ENCODE results near the gene HNRNPCL1.
"Not testable (repeated sequence)": the region's sequence is repeated elsewhere in the genome, so short reads cannot be mapped to it uniquely, and the experiment has no call there.

Gene HNRNPCL1
- 0 reads per million in 3 donors for total RNA-seq

DNA sequence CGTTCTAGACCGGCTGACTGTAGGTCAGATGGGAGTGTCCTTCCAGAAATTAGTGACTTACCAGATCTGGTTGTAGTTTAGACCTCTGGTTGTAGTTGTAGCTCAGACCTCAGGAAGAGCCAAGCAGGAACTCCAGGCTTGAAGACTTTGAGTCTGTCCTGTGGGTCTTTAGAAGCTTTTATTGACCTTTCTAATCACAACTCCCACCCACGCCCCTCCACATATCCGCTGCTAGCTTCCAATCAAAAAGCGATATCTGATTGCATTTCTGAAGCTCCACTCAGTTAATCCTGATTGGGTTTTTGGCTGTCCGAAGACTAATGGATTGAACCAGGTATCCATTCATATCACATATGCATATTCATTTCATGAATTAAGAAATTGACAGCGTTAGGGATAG, at the start of gene HNRNPCL1:
HNRNPCL1 (minus strand) TSS at position 101 of the 400 bp plus-strand sequence. CDS start 431 bp downstream, outside the sequence.
- not testable (repeated sequence) for H3K27me3 ChIP-seq (replicated peaks; ENCODE audit: control insufficient read depth, insufficient read depth, low read length, poor library complexity, severe bottlenecking); H3K9me3 ChIP-seq (ENCODE audit: control insufficient read depth, low read length); H3K36me3 ChIP-seq (ENCODE audit: control insufficient read depth, insufficient read depth, low read length); H3K4me1 ChIP-seq (ENCODE audit: control insufficient read depth, insufficient read depth, low read length, poor library complexity, severe bottlenecking); H3K27ac ChIP-seq (ENCODE audit: insufficient read depth, low read length, poor library complexity, severe bottlenecking); DNase-seq; H3K4me3 ChIP-seq (ENCODE audit: insufficient read depth, low read depth, low read length, poor library complexity, severe bottlenecking)

DNA sequence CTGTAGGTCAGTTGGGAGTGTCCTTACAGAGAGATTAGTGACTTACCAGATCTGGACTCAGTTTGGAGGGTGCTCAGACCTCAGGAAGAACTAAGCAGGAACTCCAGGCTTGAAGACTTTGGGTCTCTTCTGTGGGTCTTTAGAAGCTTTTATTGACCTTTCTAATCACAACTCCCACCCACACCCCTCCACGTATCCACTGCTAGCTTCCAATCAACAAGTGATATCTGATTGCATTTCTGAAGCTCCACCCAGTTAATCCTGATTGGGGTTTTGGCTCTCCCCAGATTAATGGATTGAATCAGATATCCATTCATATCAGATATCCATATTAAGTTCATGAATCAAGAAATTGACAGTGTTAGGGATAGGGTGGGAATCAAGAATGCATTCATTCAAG, 49.6 kb upstream of the HNRNPCL1 start, which contains the start of gene PRAMEF10:
PRAMEF10 (minus strand) TSS at position 101 of the 400 bp plus-strand sequence. CDS start 2,423 bp downstream, outside the sequence.
- not testable (repeated sequence) for H3K4me3 ChIP-seq (ENCODE audit: insufficient read depth, low read depth, low read length, poor library complexity, severe bottlenecking); H3K27ac ChIP-seq (ENCODE audit: insufficient read depth, low read length, poor library complexity, severe bottlenecking); H3K9me3 ChIP-seq (ENCODE audit: control insufficient read depth, low read length); H3K27me3 ChIP-seq (replicated peaks; ENCODE audit: control insufficient read depth, insufficient read depth, low read length, poor library complexity, severe bottlenecking); H3K36me3 ChIP-seq (ENCODE audit: control insufficient read depth, insufficient read depth, low read length); DNase-seq; H3K4me1 ChIP-seq (ENCODE audit: control insufficient read depth, insufficient read depth, low read length, poor library complexity, severe bottlenecking)

- H3K4me1 ChIP-seq (ENCODE audit: control insufficient read depth, insufficient read depth, low read length, poor library complexity, severe bottlenecking); H3K27ac ChIP-seq (ENCODE audit: insufficient read depth, low read length, poor library complexity, severe bottlenecking); H3K9me3 ChIP-seq (ENCODE audit: control insufficient read depth, low read length); H3K27me3 ChIP-seq (replicated peaks; ENCODE audit: control insufficient read depth, insufficient read depth, low read length, poor library complexity, severe bottlenecking); H3K4me3 ChIP-seq (ENCODE audit: insufficient read depth, low read depth, low read length, poor library complexity, severe bottlenecking); DNase-seq; H3K36me3 ChIP-seq (ENCODE audit: control insufficient read depth, insufficient read depth, low read length): not testable (repeated sequence)
These were observed 37.6 kb upstream of the HNRNPCL1 start, which contains the start of gene PRAMEF4 for GRCh38 chr1:12886101-12886500. Gene PRAMEF4, minus strand, starts transcription at chr1:12886201. Its CDS starts 2,807 bp downstream, at chr1:12883394.

DNA sequence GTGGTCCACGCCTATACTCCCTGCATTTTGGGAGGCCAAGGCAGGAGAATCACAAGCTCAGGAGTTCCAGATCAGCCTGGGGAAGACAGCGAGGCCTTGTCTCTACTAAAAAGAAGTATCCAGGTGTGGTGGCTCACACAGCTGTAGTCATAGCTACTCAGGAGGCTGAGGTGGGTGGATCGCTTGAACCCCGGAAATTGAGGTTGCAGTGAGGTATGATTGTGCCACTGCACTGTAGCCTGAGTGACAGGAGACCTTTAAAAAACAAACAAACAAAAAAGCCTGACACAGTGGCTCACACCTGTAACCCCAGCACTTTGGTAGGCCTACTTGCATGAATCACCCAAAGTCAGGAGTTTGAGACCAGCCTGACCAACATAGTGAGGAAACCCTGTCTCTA, 29.9 kb upstream of the HNRNPCL1 start:
- not testable (repeated sequence) for H3K36me3 ChIP-seq (ENCODE audit: control insufficient read depth, insufficient read depth, low read length); H3K9me3 ChIP-seq (ENCODE audit: control insufficient read depth, low read length); H3K4me3 ChIP-seq (ENCODE audit: insufficient read depth, low read depth, low read length, poor library complexity, severe bottlenecking); H3K27ac ChIP-seq (ENCODE audit: insufficient read depth, low read length, poor library complexity, severe bottlenecking); H3K4me1 ChIP-seq (ENCODE audit: control insufficient read depth, insufficient read depth, low read length, poor library complexity, severe bottlenecking); DNase-seq; H3K27me3 ChIP-seq (replicated peaks; ENCODE audit: control insufficient read depth, insufficient read depth, low read length, poor library complexity, severe bottlenecking)

- not testable (repeated sequence) for H3K36me3 ChIP-seq (ENCODE audit: control insufficient read depth, insufficient read depth, low read length); H3K9me3 ChIP-seq (ENCODE audit: control insufficient read depth, low read length); H3K4me1 ChIP-seq (ENCODE audit: control insufficient read depth, insufficient read depth, low read length, poor library complexity, severe bottlenecking); H3K27ac ChIP-seq (ENCODE audit: insufficient read depth, low read length, poor library complexity, severe bottlenecking); DNase-seq; H3K27me3 ChIP-seq (replicated peaks; ENCODE audit: control insufficient read depth, insufficient read depth, low read length, poor library complexity, severe bottlenecking); H3K4me3 ChIP-seq (ENCODE audit: insufficient read depth, low read depth, low read length, poor library complexity, severe bottlenecking)
These were observed 14.8 kb upstream of the HNRNPCL1 start for GRCh38 chr1:12863131-12863880.

GRCh38 chr1:12856786-12857185, 8.3 kb upstream of the HNRNPCL1 start, which contains the start of gene PRAMEF2:
Gene PRAMEF2, plus strand, starts transcription at chr1:12857086. Its CDS starts 1,924 bp downstream, at chr1:12859010.
- H3K36me3 ChIP-seq (ENCODE audit: control insufficient read depth, insufficient read depth, low read length); H3K27ac ChIP-seq (ENCODE audit: insufficient read depth, low read length, poor library complexity, severe bottlenecking); H3K27me3 ChIP-seq (replicated peaks; ENCODE audit: control insufficient read depth, insufficient read depth, low read length, poor library complexity, severe bottlenecking); DNase-seq; H3K4me3 ChIP-seq (ENCODE audit: insufficient read depth, low read depth, low read length, poor library complexity, severe bottlenecking); H3K9me3 ChIP-seq (ENCODE audit: control insufficient read depth, low read length); H3K4me1 ChIP-seq (ENCODE audit: control insufficient read depth, insufficient read depth, low read length, poor library complexity, severe bottlenecking): not testable (repeated sequence)

DNA sequence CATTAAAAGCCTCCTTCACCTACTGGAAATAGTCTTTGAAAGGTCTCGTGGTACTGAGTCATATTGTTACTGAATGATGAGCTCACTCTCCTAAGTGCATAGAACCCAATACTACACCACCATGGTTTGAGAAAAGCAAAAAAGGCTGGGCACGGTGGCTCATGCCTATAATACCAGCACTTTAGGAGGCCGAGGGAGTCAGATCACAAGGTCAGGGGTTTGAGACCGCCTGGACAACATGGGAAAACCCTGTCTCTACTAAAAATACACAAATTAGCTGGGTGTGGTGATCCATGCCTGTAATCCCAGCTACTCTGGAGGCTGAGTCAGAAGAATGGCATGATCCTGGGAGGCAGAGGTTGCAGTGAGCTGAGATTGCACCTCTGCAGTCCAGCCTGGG, 3.3 kb upstream of the HNRNPCL1 start:
- no peaks in the 10 kb centered on the region for H3K27me3 ChIP-seq (replicated peaks; ENCODE audit: control insufficient read depth, insufficient read depth, low read length, poor library complexity, severe bottlenecking)
- H3K4me1 ChIP-seq (ENCODE audit: control insufficient read depth, insufficient read depth, low read length, poor library complexity, severe bottlenecking), result no peaks in the 10 kb centered on the region
- no peaks in the 10 kb centered on the region for H3K9me3 ChIP-seq (ENCODE audit: control insufficient read depth, low read length)
- H3K36me3 ChIP-seq (ENCODE audit: control insufficient read depth, insufficient read depth, low read length), result no peaks in the 10 kb centered on the region
- no peak overlapping the region for H3K4me3 ChIP-seq (ENCODE audit: insufficient read depth, low read depth, low read length, poor library complexity, severe bottlenecking)
- no peak for DNase-seq
- no peak overlapping the region for H3K27ac ChIP-seq (ENCODE audit: insufficient read depth, low read length, poor library complexity, severe bottlenecking)

GRCh38 chr1:12833251-12833650, 15.3 kb downstream of the HNRNPCL1 start:
- not testable (repeated sequence) for H3K27me3 ChIP-seq (replicated peaks; ENCODE audit: control insufficient read depth, insufficient read depth, low read length, poor library complexity, severe bottlenecking); H3K4me3 ChIP-seq (ENCODE audit: insufficient read depth, low read depth, low read length, poor library complexity, severe bottlenecking); H3K4me1 ChIP-seq (ENCODE audit: control insufficient read depth, insufficient read depth, low read length, poor library complexity, severe bottlenecking); H3K27ac ChIP-seq (ENCODE audit: insufficient read depth, low read length, poor library complexity, severe bottlenecking); H3K9me3 ChIP-seq (ENCODE audit: control insufficient read depth, low read length); DNase-seq; H3K36me3 ChIP-seq (ENCODE audit: control insufficient read depth, insufficient read depth, low read length)

DNA sequence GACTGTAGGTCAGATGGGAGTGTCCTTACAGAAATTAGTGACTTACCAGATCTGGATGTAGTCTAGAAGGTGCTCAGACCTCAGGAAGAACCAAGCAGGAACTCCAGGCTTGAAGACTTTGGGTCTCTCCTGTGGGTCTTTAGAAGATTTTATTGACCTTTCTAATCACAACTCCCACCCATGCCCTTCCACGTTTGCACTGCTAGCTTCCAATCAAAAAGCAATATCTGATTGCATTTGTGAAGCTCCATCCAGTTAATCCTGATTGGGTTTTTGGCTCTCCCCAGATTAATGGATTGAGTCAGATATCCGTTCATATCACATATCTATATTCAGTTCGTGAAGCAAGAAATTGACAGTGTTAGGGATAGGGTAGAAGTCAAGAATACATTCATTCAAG, 17.2 kb downstream of the HNRNPCL1 start, which contains the start of gene PRAMEF11:
PRAMEF11 (minus strand) TSS at position 101 of the 400 bp plus-strand sequence. CDS start 2,621 bp downstream, outside the sequence.
- H3K9me3 ChIP-seq (ENCODE audit: control insufficient read depth, low read length); H3K36me3 ChIP-seq (ENCODE audit: control insufficient read depth, insufficient read depth, low read length); H3K4me3 ChIP-seq (ENCODE audit: insufficient read depth, low read depth, low read length, poor library complexity, severe bottlenecking); H3K27ac ChIP-seq (ENCODE audit: insufficient read depth, low read length, poor library complexity, severe bottlenecking); DNase-seq; H3K27me3 ChIP-seq (replicated peaks; ENCODE audit: control insufficient read depth, insufficient read depth, low read length, poor library complexity, severe bottlenecking); H3K4me1 ChIP-seq (ENCODE audit: control insufficient read depth, insufficient read depth, low read length, poor library complexity, severe bottlenecking): not testable (repeated sequence)

GRCh38 chr1:12819061-12819460, 29.5 kb downstream of the HNRNPCL1 start:
- H3K36me3 ChIP-seq (ENCODE audit: control insufficient read depth, insufficient read depth, low read length); DNase-seq; H3K27ac ChIP-seq (ENCODE audit: insufficient read depth, low read length, poor library complexity, severe bottlenecking); H3K9me3 ChIP-seq (ENCODE audit: control insufficient read depth, low read length); H3K27me3 ChIP-seq (replicated peaks; ENCODE audit: control insufficient read depth, insufficient read depth, low read length, poor library complexity, severe bottlenecking); H3K4me3 ChIP-seq (ENCODE audit: insufficient read depth, low read depth, low read length, poor library complexity, severe bottlenecking); H3K4me1 ChIP-seq (ENCODE audit: control insufficient read depth, insufficient read depth, low read length, poor library complexity, severe bottlenecking): not testable (repeated sequence)
